Activated B cell treated with CpG ODN at 0.5 μM for 24 hours (primary cell): Measurements from ENCODE around the gene ARHGAP10. TPM values are rescaled to one million over a fixed set of nuclear protein-coding genes. Genes with fewer than 3 reads are reported as not detected.

Experiments used
- ATAC-seq: fragments of 200-7000 bp; cut with Tn5 transposase; one replicate; pipeline ENCODE4 v1.10.0; 2021; ENCODE audit warnings: low read depth, mild to moderate bottlenecking, moderate library complexity
- CTCF ChIA-PET: fragments of 350-600 bp; sonication (Branson Sonifier 250); formaldehyde crosslinking; loops from one replicate; lab custom pipeline; 2021; ENCODE audit warnings: antibody characterized with exemption; lab: Charles Lee
- POLR2A ChIA-PET: fragments of 350-600 bp; sonication (Branson Sonifier 250); formaldehyde crosslinking; loops from one replicate; lab custom pipeline; 2021; ENCODE audit warnings: antibody characterized with exemption; lab: Charles Lee
- DNase-seq: peaks from one replicate; pipeline ENCODE4 v3.0.0; 2022
- H3K27ac Mint-ChIP-seq: one replicate; pipeline ENCODE4 v1.8.0; 2020; ENCODE audit warnings: mixed read lengths
- H3K27me3 Mint-ChIP-seq: one replicate; pipeline ENCODE4 v1.8.0; 2021; ENCODE audit warnings: mixed read lengths
- H3K36me3 Mint-ChIP-seq: one replicate; pipeline ENCODE4 v1.8.0; 2021; ENCODE audit warnings: low read depth, mixed read lengths
- H3K4me1 Mint-ChIP-seq: one replicate; pipeline ENCODE4 v1.8.0; 2021; ENCODE audit warnings: mixed read lengths
- H3K4me3 Mint-ChIP-seq: one replicate; pipeline ENCODE4 v1.8.0; 2020; ENCODE audit warnings: mild to moderate bottlenecking, mixed read lengths
- H3K9me3 Mint-ChIP-seq: one replicate; pipeline ENCODE4 v1.8.0; 2020; ENCODE audit warnings: mixed read lengths
- intact Hi-C: fragments of 100-400 bp; cut with micrococcal nuclease; formaldehyde crosslinking; loops from one replicate; pipeline ENCODE4 v1.15.1; 2024
- total RNA-seq: library from RNA; stranded (reverse); gene quantifications from 2 replicates; pipeline ENCODE4 v1.2.3, GENCODE V29; 2022
- TF ChIP-seq, protein P1 (sequence below): fragments of 200-600 bp; IDR thresholded peaks from one replicate; pipeline ENCODE4 v1.8.0; 2022; ENCODE audit warnings: antibody characterized with exemption, mild to moderate bottlenecking

Gene ARHGAP10
- total RNA-seq, 1 donor from 2014 or later = 0.60 TPM

DNA sequence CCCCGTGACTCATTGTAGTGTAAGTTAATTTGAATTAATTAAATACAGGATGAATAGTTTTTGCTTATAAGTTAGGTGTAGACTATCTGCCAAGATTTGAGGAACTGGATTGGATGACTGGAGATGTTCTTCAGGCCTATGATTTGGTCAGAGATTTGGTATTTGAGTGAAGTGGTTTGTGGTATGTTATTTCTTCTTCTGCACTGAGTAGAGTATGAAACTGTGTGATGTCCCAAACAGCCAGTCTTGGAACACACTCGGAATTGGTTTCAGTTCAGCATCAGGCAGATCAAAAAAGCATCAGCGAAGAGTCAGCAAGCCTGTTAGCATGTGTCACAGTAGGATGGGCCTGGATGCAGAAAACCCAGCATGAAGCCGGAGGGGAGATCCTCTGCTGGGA is 294.1 kb downstream of the ARHGAP10 start:
- no peak overlapping the region for H3K4me3 Mint-ChIP-seq
- DNase-seq (no peak), ATAC-seq (no peak)
- H3K27me3 Mint-ChIP-seq = no peaks in the 10 kb centered on the region
- H3K4me1 Mint-ChIP-seq = no peaks in the 10 kb centered on the region
- ChIA-PET CTCF (no interaction called here), POLR2A (no interaction called here)
- H3K9me3 Mint-ChIP-seq = peaks cover 11% of the 10 kb centered on the region
- intact Hi-C loops = no loop called here
- H3K27ac Mint-ChIP-seq = no peak overlapping the region
- H3K36me3 Mint-ChIP-seq = no peaks in the 10 kb centered on the region
- TF ChIP-seq, protein P1, sequence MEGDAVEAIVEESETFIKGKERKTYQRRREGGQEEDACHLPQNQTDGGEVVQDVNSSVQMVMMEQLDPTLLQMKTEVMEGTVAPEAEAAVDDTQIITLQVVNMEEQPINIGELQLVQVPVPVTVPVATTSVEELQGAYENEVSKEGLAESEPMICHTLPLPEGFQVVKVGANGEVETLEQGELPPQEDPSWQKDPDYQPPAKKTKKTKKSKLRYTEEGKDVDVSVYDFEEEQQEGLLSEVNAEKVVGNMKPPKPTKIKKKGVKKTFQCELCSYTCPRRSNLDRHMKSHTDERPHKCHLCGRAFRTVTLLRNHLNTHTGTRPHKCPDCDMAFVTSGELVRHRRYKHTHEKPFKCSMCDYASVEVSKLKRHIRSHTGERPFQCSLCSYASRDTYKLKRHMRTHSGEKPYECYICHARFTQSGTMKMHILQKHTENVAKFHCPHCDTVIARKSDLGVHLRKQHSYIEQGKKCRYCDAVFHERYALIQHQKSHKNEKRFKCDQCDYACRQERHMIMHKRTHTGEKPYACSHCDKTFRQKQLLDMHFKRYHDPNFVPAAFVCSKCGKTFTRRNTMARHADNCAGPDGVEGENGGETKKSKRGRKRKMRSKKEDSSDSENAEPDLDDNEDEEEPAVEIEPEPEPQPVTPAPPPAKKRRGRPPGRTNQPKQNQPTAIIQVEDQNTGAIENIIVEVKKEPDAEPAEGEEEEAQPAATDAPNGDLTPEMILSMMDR = no peak

- H3K27me3 Mint-ChIP-seq = no peaks in the 10 kb centered on the region
- H3K4me3 Mint-ChIP-seq = no peak overlapping the region
- H3K36me3 Mint-ChIP-seq = no peaks in the 10 kb centered on the region
- ChIA-PET POLR2A (no interaction called here), CTCF (interaction anchor here (1.0 kb wide), 1 partner anchor 160 kb away, joined by 3 read pairs; no protein-coding TSS in a partner anchor)
- TF ChIP-seq, protein P1 = no peak
- no peak overlapping the region for H3K27ac Mint-ChIP-seq
- intact Hi-C loops = no loop called here
- peaks cover 11% of the 10 kb centered on the region for H3K9me3 Mint-ChIP-seq
- ATAC-seq (no peak), DNase-seq (no peak)
- H3K4me1 Mint-ChIP-seq = no peaks in the 10 kb centered on the region
Observed at GRCh38 chr4:148027201-148027600, 295.3 kb downstream of the ARHGAP10 start.

DNA sequence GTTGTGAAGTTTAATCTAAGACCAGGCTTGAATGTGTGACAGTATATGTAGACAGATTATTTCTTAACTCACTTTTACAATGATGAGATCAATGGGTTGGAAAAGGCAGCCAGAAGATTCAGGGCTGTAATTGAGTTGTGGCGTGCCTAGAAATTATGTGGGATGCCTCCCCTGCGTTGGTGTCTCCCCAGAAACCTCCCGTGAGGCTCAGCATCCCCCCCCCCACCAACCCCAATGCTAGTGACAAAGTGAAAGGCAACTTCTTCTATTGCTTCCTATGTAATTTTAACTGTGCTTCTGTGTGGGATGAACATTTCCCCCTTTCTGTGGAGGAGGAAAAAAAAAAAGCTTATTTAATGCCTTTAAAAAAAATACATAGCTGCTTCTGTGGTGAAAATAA is 297.9 kb downstream of the ARHGAP10 start:
- no peaks in the 10 kb centered on the region for H3K27me3 Mint-ChIP-seq
- DNase-seq (no peak), ATAC-seq (no peak)
- TF ChIP-seq, protein P1 = no peak
- H3K27ac Mint-ChIP-seq = no peak overlapping the region
- intact Hi-C loops = no loop called here
- H3K4me1 Mint-ChIP-seq = no peaks in the 10 kb centered on the region
- no peak overlapping the region for H3K4me3 Mint-ChIP-seq
- H3K36me3 Mint-ChIP-seq = no peaks in the 10 kb centered on the region
- CTCF ChIA-PET = no interaction called here
- POLR2A ChIA-PET = no interaction called here
- peaks cover 11% of the 10 kb centered on the region for H3K9me3 Mint-ChIP-seq

GRCh38 chr4:148030193-148030873 is 298.4 kb downstream of the ARHGAP10 start:
- POLR2A ChIA-PET = no interaction called here
- intact Hi-C loops = no loop called here
- H3K36me3 Mint-ChIP-seq = no peaks in the 10 kb centered on the region
- H3K4me3 Mint-ChIP-seq = no peak overlapping the region
- H3K4me1 Mint-ChIP-seq = no peaks in the 10 kb centered on the region
- CTCF ChIA-PET = no interaction called here
- peaks cover 2% of the 10 kb centered on the region for H3K27me3 Mint-ChIP-seq
- TF ChIP-seq, protein P1 = no peak
- ATAC-seq = no peak
- peaks cover 11% of the 10 kb centered on the region for H3K9me3 Mint-ChIP-seq
- no peak overlapping the region for H3K27ac Mint-ChIP-seq
- DNase-seq = no peak

DNA sequence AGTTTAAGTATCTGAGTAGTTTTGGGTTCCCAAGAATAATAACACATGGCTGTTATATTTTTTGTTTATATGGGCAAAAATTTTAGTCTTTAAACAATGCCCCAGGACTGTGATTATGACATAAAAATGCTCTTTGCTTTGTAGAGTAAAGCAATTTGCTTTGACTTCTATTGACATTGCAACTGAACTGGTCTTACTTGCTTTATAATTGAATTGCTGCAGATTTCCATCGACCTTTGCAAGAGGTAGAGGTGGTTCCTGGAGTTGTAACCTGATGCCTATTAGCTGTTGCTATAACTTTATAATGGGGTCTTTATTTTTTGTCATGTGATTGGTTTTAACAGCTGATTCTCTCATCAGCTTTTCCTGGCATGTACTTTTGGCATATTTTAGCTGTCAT is 302.9 kb downstream of the ARHGAP10 start:
- H3K9me3 Mint-ChIP-seq = no peaks in the 10 kb centered on the region
- H3K36me3 Mint-ChIP-seq = no peaks in the 10 kb centered on the region
- CTCF ChIA-PET = no interaction called here
- H3K27me3 Mint-ChIP-seq = peaks cover 2% of the 10 kb centered on the region
- no peaks in the 10 kb centered on the region for H3K4me1 Mint-ChIP-seq
- intact Hi-C loops = no loop called here
- H3K27ac Mint-ChIP-seq = no peak overlapping the region
- TF ChIP-seq, protein P1 = no peak
- ATAC-seq (no peak), DNase-seq (no peak)
- no peak overlapping the region for H3K4me3 Mint-ChIP-seq
- POLR2A ChIA-PET = no interaction called here
